HCT116 (cell line): ENCODE data around the gene MFRP. TPM values are rescaled to one million over a fixed set of nuclear protein-coding genes. Genes with fewer than 3 reads are reported as not detected.

Experiments used
- ATAC-seq: fragments of 200-7000 bp; cut with Tn5 transposase; 2 replicates; pipeline ENCODE4 v1.9.1; 2020; ENCODE audit warnings: mild to moderate bottlenecking, moderate library complexity
- BruUV-seq: library from RNA; stranded (reverse); fragments of 400-500 nt; replicated peaks from 2 replicates; lab custom pipeline; 2021; lab: Mats Ljungman, UMichigan
- CTCF ChIA-PET: fragments of 300-600 bp; sonication (Branson Sonifier 250); formaldehyde crosslinking; loops from one replicate; lab custom pipeline; 2021; ENCODE audit warnings: antibody characterized with exemption; lab: Charles Lee
- POLR2A ChIA-PET: fragments of 300-600, 350-600 bp; sonication (Branson Sonifier 250); formaldehyde crosslinking; loops from one replicate; lab custom pipeline; 2021; ENCODE audit warnings: antibody characterized with exemption; lab: Charles Lee
- RAD21 ChIA-PET, 2 experiments: fragments of 300-600 bp; sonication (Branson Sonifier 250); formaldehyde crosslinking; loops; one replicate each; lab custom pipeline; 2023; ENCODE audit warnings: low total read pairs in 2 of 2; ENCODE audit not compliant: uncharacterized antibody in 2 of 2, unreplicated experiment in 2 of 2, low non-redundant PET in 1 of 2; lab: Charles Lee
- DNase-seq: peaks from one replicate; pipeline ENCODE4 v3.0.0-alpha.2; 2010; ENCODE audit warnings: low read depth, low spot score
- H2AFZ ChIP-seq: fragments of 200-600 bp; shearing (Covaris generic), sonication (generic); 2 replicates; pipeline ENCODE4 v1.6.1; 2017; ENCODE audit warnings: low read depth, mixed run types, mixed read lengths, antibody characterized with exemption, low read length; ENCODE audit not compliant: poor library complexity, severe bottlenecking
- H3K27ac ChIP-seq: 2 replicates; pipeline ENCODE4 v1.5.1; 2012; ENCODE audit warnings: low read depth, low read length
- H3K27me3 ChIP-seq: fragments of 200-600 bp; sonication (generic); 2 replicates; pipeline ENCODE4 v1.6.1; 2016; ENCODE audit warnings: mixed run types, low read length, mixed read lengths; ENCODE audit not compliant: insufficient read depth
- H3K36me3 ChIP-seq, 2 experiments: fragments of 200-500 bp in 1 of 2; fragments of 200-600 bp in 1 of 2; sonication (Bioruptor generic) in 1 of 2; sonication (generic) in 1 of 2; 2 replicates each; pipeline versions ENCODE4 v1.5.1 to v1.6.1; 2014 to 2016; ENCODE audit warnings: low read length in 2 of 2, inconsistent platforms in 1 of 2, mixed read lengths in 1 of 2, mixed run types in 1 of 2; ENCODE audit not compliant: insufficient read depth in 2 of 2, control insufficient read depth in 1 of 2
- H3K4me1 ChIP-seq, 2 experiments: fragments of 200-600 bp in 1 of 2; sonication (generic) in 1 of 2; 2 replicates each; pipeline versions ENCODE4 v1.5.1 to v1.6.1; 2012 to 2017; ENCODE audit warnings: low read length in 2 of 2, inconsistent platforms in 1 of 2, mild to moderate bottlenecking in 1 of 2, mixed read lengths in 1 of 2, mixed run types in 1 of 2, moderate library complexity in 1 of 2; ENCODE audit not compliant: insufficient read depth in 2 of 2, control insufficient read depth in 1 of 2
- H3K4me2 ChIP-seq: fragments of 200-600 bp; sonication (generic); 2 replicates; pipeline ENCODE4 v1.6.1; 2017; ENCODE audit warnings: mixed run types, low read length, mixed read lengths
- H3K4me3 ChIP-seq, 2 experiments: fragments of 200-600 bp in 1 of 2; sonication (generic) in 1 of 2; replicated peaks in 1 of 2; 2 replicates each; pipeline ENCODE4 v1.5.1; 2011 to 2016; ENCODE audit warnings: low read length in 2 of 2, control low read depth in 1 of 2, low read depth in 1 of 2, mild to moderate bottlenecking in 1 of 2, mixed read lengths in 1 of 2, mixed run types in 1 of 2
- H3K79me2 ChIP-seq: fragments of 200-600 bp; sonication (generic); 2 replicates; pipeline ENCODE4 v1.6.1; 2017; ENCODE audit warnings: mild to moderate bottlenecking, mixed run types, low read length, moderate library complexity, mixed read lengths; ENCODE audit not compliant: insufficient read depth
- H3K9ac ChIP-seq: fragments of 200-600 bp; sonication (generic); 2 replicates; pipeline ENCODE4 v1.6.1; 2016; ENCODE audit warnings: low read length, mixed read lengths
- H3K9me2 ChIP-seq: fragments of 200-600 bp; sonication (generic), shearing (Covaris generic); 2 replicates; pipeline ENCODE4 v1.6.1; 2017; ENCODE audit warnings: mixed run types, mild to moderate bottlenecking, moderate library complexity; ENCODE audit not compliant: insufficient read depth
- H3K9me3 ChIP-seq, 2 experiments: fragments of 200-500 bp in 1 of 2; fragments of 200-600 bp in 1 of 2; sonication (Bioruptor generic) in 1 of 2; sonication (generic) in 1 of 2; 2 replicates each; pipeline ENCODE4 v1.6.1; 2014 to 2017; ENCODE audit warnings: low read length in 2 of 2, mixed read lengths in 2 of 2, inconsistent platforms in 1 of 2, low read depth in 1 of 2, mild to moderate bottlenecking in 1 of 2, mixed run types in 1 of 2, moderate library complexity in 1 of 2; ENCODE audit not compliant: control insufficient read depth in 1 of 2, insufficient read depth in 1 of 2
- H4K20me1 ChIP-seq: fragments of 200-600 bp; sonication (generic), shearing (Covaris generic); 2 replicates; pipeline ENCODE4 v1.6.1; 2017; ENCODE audit warnings: mixed run types, mild to moderate bottlenecking, moderate library complexity; ENCODE audit not compliant: insufficient read depth
- ATF3 ChIP-seq: IDR thresholded peaks from 2 replicates; pipeline ENCODE4 v1.6.1; 2012
- CTCF ChIP-seq, 3 experiments: fragments of 200-600 bp in 1 of 3; sonication (generic) in 1 of 3; IDR thresholded peaks in 2 of 3; conservative IDR thresholded peaks in 1 of 3; 2 replicates each; pipeline ENCODE4 v1.5.1; 2012 to 2017; ENCODE audit warnings: low read depth in 2 of 3, low read length in 2 of 3, antibody characterized with exemption in 1 of 3, borderline replicate concordance in 1 of 3, control low read depth in 1 of 3, mild to moderate bottlenecking in 1 of 3, mixed read lengths in 1 of 3, mixed run types in 1 of 3, moderate library complexity in 1 of 3; ENCODE audit not compliant: insufficient read depth in 1 of 3
- EGR1 ChIP-seq: IDR thresholded peaks from 2 replicates; pipeline ENCODE4 v1.6.1; 2012; ENCODE audit warnings: low read depth
- JUND ChIP-seq: IDR thresholded peaks from 2 replicates; pipeline ENCODE4 v1.6.1; 2012
- MAX ChIP-seq: IDR thresholded peaks from 2 replicates; pipeline ENCODE4 v1.6.1; 2012
- POLR2A ChIP-seq: IDR thresholded peaks from 2 replicates; pipeline ENCODE4 v1.7.0; 2011; ENCODE audit warnings: borderline replicate concordance; ENCODE audit not compliant: insufficient read depth, insufficient read length; ENCODE audit errors: extremely low read depth
- POLR2AphosphoS5 ChIP-seq: IDR thresholded peaks from 2 replicates; pipeline ENCODE4 v1.6.1; 2011; ENCODE audit warnings: mild to moderate bottlenecking, low read depth, low read length, moderate library complexity
- REST ChIP-seq: IDR thresholded peaks from 2 replicates; pipeline ENCODE4 v1.6.1; 2012; ENCODE audit warnings: low read depth
- SIN3A ChIP-seq: IDR thresholded peaks from 2 replicates; pipeline ENCODE4 v1.6.1; 2012; ENCODE audit warnings: low read depth
- SP1 ChIP-seq: IDR thresholded peaks from 2 replicates; pipeline ENCODE4 v1.6.1; 2012; ENCODE audit warnings: low read depth
- SRF ChIP-seq: IDR thresholded peaks from 2 replicates; pipeline ENCODE4 v1.6.1; 2012; ENCODE audit warnings: low read depth
- TCF7L2 ChIP-seq: IDR thresholded peaks from 2 replicates; pipeline ENCODE4 v1.7.0; 2011; ENCODE audit warnings: borderline replicate concordance, inconsistent platforms; ENCODE audit not compliant: insufficient read depth, insufficient read length; ENCODE audit errors: extremely low read depth
- YY1 ChIP-seq: IDR thresholded peaks from 2 replicates; pipeline ENCODE4 v1.6.1; 2011; ENCODE audit warnings: low read length, low read depth, moderate library complexity, mild to moderate bottlenecking; ENCODE audit not compliant: insufficient replicate concordance; ENCODE audit errors: extremely low read depth
- ZBTB33 ChIP-seq: IDR thresholded peaks from 2 replicates; pipeline ENCODE4 v1.6.1; 2011; ENCODE audit warnings: mild to moderate bottlenecking, low read length, moderate library complexity; ENCODE audit not compliant: insufficient replicate concordance; ENCODE audit errors: extremely low read depth
- ZFX ChIP-seq: fragments of 450-650 bp; IDR thresholded peaks from 2 replicates; pipeline ENCODE4 v1.6.1; 2017
- intact Hi-C: fragments of 100-400 bp; cut with micrococcal nuclease; formaldehyde crosslinking; loops from 2 replicates; pipeline ENCODE4 v1.10.0; 2022
- total RNA-seq: library from RNA; stranded (reverse); gene quantifications from one replicate; pipeline ENCODE4 v1.2.1, GENCODE V29; 2021; ENCODE audit not compliant: unreplicated experiment

The MFRP gene
- total RNA-seq, 1 experiment from 2014 or later: not detected

GRCh38 chr11:119315131-119316015 lies 31.1 kb downstream of the MFRP start:
- H4K20me1 ChIP-seq: no peaks in the 10 kb centered on the region
- peak in 2 of 3 experiments; percentile 15 to 29; a peak in 2 of 6 replicates for TF ChIP-seq CTCF (IDR thresholded peaks at IDR 0.05 in 2 of 3, conservative IDR thresholded peaks at IDR 0.05 in 1 of 3; ENCODE audit: borderline replicate concordance in 1 of 3, insufficient read depth in 1 of 3, low read depth in 2 of 3, low read length in 2 of 3)
- no peak for TF ChIP-seq ZBTB33
- no peak for TF ChIP-seq SP1
- TF ChIP-seq EGR1: no peak
- no peak for TF ChIP-seq SRF
- no peak for TF ChIP-seq POLR2A
- no peak for TF ChIP-seq JUND
- peak; percentile 80 for TF ChIP-seq MAX
- TF ChIP-seq SIN3A: no peak
- TF ChIP-seq REST: no peak
- TF ChIP-seq ATF3: no peak
- TF ChIP-seq POLR2AphosphoS5: peak; percentile 49; the same call in 1 of the 2 replicates
- no peak for TF ChIP-seq ZFX
- TF ChIP-seq TCF7L2: no peak
- TF ChIP-seq YY1: peak; percentile 20
- peaks cover 16 to 37% of the 10 kb centered on the region in 2 experiments for H3K4me1 ChIP-seq
- no peaks in the 10 kb centered on the region; the same call in 1 of the 2 replicates for H3K79me2 ChIP-seq
- H3K4me3 ChIP-seq: peak overlapping the region; percentile 63 to 75
- H3K27me3 ChIP-seq: no peaks in the 10 kb centered on the region
- ATAC-seq: peak; percentile 74
- no peak for DNase-seq
- no peaks in the 10 kb centered on the region for H3K9me2 ChIP-seq
- ChIA-PET RAD21 (no interaction called here), CTCF (interaction anchor here (1.4 kb wide), 1 partner anchor 23 kb away, joined by 4 read pairs; no protein-coding TSS in a partner anchor), POLR2A (no interaction called here)
- H3K9ac ChIP-seq: peak overlapping the region; percentile 71
- no peaks in the 10 kb centered on the region for H3K9me3 ChIP-seq
- BruUV-seq: no TSS peak
- peaks cover 0 to 8% of the 10 kb centered on the region in 2 experiments; a peak in 3 of 4 replicates for H3K36me3 ChIP-seq
- peak overlapping the region; percentile 17 for H2AFZ ChIP-seq
- peak overlapping the region; percentile 99 for H3K4me2 ChIP-seq
- peak overlapping the region; percentile 66 for H3K27ac ChIP-seq
- intact Hi-C loops: no loop called here
